HepG2 (cell line): ENCODE data around the gene TTC29.

Source experiments
- CEBPB ChIP-seq: IDR thresholded peaks from 2 replicates; pipeline ENCODE4 v1.6.1; 2011; ENCODE audit warnings: low read depth, low read length, improper control_type of control experiment, borderline replicate concordance
- EZH2 ChIP-seq: conservative IDR thresholded peaks from 2 replicates; pipeline ENCODE4 v1.6.1; 2012; ENCODE audit warnings: mild to moderate bottlenecking, low read depth, low read length, moderate library complexity
- FOXJ3 ChIP-seq: sonication (generic); formaldehyde crosslinking; IDR thresholded peaks from 2 replicates; pipeline ENCODE4 v1.4.0; 2020; ENCODE audit warnings: missing genetic modification reagents, mild to moderate bottlenecking, borderline replicate concordance
- HDAC6 ChIP-seq: fragments of 200-600 bp; sonication (generic); IDR thresholded peaks from 2 replicates; pipeline ENCODE4 v1.7.0; 2017; ENCODE audit warnings: mild to moderate bottlenecking, antibody characterized with exemption, low read length, low read depth
- PHF8 ChIP-seq: sonication (generic); formaldehyde crosslinking; IDR thresholded peaks from 2 replicates; pipeline ENCODE4 v1.5.0; 2020; ENCODE audit warnings: missing genetic modification reagents
- POLR2A ChIP-seq, 2 experiments: IDR thresholded peaks; 2 replicates each; pipeline ENCODE4 v1.6.1; 2011; ENCODE audit warnings: low read depth in 2 of 2, low read length in 2 of 2, mild to moderate bottlenecking in 1 of 2, moderate library complexity in 1 of 2; ENCODE audit not compliant: insufficient read depth in 1 of 2
- SRF ChIP-seq: IDR thresholded peaks from 2 replicates; pipeline ENCODE4 v1.6.1; 2011; ENCODE audit warnings: mild to moderate bottlenecking, low read depth, low read length, moderate library complexity
- ZNF670 ChIP-seq: sonication (generic); formaldehyde crosslinking; IDR thresholded peaks from 2 replicates; pipeline ENCODE4 v1.8.0; 2022; ENCODE audit warnings: mild to moderate bottlenecking, missing genetic modification reagents, borderline replicate concordance
- ZZZ3 ChIP-seq: sonication (generic); formaldehyde crosslinking; IDR thresholded peaks from 2 replicates; pipeline ENCODE4 v1.4.0; 2020; ENCODE audit warnings: missing genetic modification reagents, mild to moderate bottlenecking, borderline replicate concordance
- TF ChIP-seq, protein P1 (sequence below): sonication (generic); formaldehyde crosslinking; IDR thresholded peaks from 2 replicates; pipeline ENCODE4 v1.4.0; 2020; ENCODE audit warnings: missing genetic modification reagents
- TF ChIP-seq, protein P2 (sequence below): sonication (generic); formaldehyde crosslinking; IDR thresholded peaks from 2 replicates; pipeline ENCODE4 v1.4.0; 2020; ENCODE audit warnings: missing genetic modification reagents
- TF ChIP-seq, protein P3 (sequence below): sonication (generic); formaldehyde crosslinking; IDR thresholded peaks from 2 replicates; pipeline ENCODE4 v1.5.0; 2020; ENCODE audit warnings: mild to moderate bottlenecking, missing genetic modification reagents, moderate library complexity

DNA sequence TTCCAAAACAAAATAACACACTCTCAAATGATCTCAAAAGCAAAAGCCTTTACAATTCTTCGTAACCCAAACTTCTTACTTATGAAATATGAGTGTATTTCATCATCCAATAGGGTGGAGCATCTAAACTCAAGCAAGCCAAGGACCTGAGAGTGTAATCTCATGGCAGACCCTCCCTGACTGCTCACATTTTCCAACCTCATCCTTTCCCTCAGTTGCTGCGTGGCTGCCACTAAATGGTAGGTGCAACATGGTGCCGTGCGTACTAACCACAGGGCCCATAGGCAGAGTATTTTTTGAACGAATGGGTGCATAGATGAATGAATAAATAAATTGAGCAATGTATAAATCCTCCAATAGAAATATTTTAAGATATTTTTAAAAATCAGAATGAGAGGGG is 45.4 kb downstream of the TTC29 start:
- TF ChIP-seq ZNF670 (CRISPR knock-in tag) = no peak
- TF ChIP-seq PHF8 = no peak
- TF ChIP-seq HDAC6 = no peak
- TF ChIP-seq, protein P1, sequence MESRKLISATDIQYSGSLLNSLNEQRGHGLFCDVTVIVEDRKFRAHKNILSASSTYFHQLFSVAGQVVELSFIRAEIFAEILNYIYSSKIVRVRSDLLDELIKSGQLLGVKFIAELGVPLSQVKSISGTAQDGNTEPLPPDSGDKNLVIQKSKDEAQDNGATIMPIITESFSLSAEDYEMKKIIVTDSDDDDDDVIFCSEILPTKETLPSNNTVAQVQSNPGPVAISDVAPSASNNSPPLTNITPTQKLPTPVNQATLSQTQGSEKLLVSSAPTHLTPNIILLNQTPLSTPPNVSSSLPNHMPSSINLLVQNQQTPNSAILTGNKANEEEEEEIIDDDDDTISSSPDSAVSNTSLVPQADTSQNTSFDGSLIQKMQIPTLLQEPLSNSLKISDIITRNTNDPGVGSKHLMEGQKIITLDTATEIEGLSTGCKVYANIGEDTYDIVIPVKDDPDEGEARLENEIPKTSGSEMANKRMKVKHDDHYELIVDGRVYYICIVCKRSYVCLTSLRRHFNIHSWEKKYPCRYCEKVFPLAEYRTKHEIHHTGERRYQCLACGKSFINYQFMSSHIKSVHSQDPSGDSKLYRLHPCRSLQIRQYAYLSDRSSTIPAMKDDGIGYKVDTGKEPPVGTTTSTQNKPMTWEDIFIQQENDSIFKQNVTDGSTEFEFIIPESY (CRISPR knock-in tag) = no peak
- TF ChIP-seq SRF = no peak
- TF ChIP-seq, protein P2, sequence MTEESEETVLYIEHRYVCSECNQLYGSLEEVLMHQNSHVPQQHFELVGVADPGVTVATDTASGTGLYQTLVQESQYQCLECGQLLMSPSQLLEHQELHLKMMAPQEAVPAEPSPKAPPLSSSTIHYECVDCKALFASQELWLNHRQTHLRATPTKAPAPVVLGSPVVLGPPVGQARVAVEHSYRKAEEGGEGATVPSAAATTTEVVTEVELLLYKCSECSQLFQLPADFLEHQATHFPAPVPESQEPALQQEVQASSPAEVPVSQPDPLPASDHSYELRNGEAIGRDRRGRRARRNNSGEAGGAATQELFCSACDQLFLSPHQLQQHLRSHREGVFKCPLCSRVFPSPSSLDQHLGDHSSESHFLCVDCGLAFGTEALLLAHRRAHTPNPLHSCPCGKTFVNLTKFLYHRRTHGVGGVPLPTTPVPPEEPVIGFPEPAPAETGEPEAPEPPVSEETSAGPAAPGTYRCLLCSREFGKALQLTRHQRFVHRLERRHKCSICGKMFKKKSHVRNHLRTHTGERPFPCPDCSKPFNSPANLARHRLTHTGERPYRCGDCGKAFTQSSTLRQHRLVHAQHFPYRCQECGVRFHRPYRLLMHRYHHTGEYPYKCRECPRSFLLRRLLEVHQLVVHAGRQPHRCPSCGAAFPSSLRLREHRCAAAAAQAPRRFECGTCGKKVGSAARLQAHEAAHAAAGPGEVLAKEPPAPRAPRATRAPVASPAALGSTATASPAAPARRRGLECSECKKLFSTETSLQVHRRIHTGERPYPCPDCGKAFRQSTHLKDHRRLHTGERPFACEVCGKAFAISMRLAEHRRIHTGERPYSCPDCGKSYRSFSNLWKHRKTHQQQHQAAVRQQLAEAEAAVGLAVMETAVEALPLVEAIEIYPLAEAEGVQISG (CRISPR knock-in tag) = no peak
- TF ChIP-seq, protein P3, sequence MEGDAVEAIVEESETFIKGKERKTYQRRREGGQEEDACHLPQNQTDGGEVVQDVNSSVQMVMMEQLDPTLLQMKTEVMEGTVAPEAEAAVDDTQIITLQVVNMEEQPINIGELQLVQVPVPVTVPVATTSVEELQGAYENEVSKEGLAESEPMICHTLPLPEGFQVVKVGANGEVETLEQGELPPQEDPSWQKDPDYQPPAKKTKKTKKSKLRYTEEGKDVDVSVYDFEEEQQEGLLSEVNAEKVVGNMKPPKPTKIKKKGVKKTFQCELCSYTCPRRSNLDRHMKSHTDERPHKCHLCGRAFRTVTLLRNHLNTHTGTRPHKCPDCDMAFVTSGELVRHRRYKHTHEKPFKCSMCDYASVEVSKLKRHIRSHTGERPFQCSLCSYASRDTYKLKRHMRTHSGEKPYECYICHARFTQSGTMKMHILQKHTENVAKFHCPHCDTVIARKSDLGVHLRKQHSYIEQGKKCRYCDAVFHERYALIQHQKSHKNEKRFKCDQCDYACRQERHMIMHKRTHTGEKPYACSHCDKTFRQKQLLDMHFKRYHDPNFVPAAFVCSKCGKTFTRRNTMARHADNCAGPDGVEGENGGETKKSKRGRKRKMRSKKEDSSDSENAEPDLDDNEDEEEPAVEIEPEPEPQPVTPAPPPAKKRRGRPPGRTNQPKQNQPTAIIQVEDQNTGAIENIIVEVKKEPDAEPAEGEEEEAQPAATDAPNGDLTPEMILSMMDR (CRISPR knock-in tag) = no peak
- TF ChIP-seq POLR2A (IDR thresholded peaks at IDR 0.05; ENCODE audit: insufficient read depth in 1 of 2, low read depth in 2 of 2, low read length in 2 of 2) = no peak
- no peak for TF ChIP-seq FOXJ3 (CRISPR knock-in tag)
- no peak for TF ChIP-seq CEBPB
- no peak for TF ChIP-seq EZH2
- no peak for TF ChIP-seq ZZZ3 (CRISPR knock-in tag)
